SK-N-SH (cell line): ENCODE measurements around the gene NOC2L. TPM values are rescaled to one million over a fixed set of nuclear protein-coding genes. Genes with fewer than 3 reads are reported as not detected.

Source experiments
- CTCF ChIA-PET: fragments of 300-600, 350-600 bp; formaldehyde crosslinking; extraction: SDS; loops from one replicate; lab custom pipeline; 2021; lab: Yijun Ruan, JAX
- POLR2A ChIA-PET: fragments of 350-600 bp; sonication (Branson Sonifier 250); formaldehyde crosslinking; extraction: SDS; loops from one replicate; lab custom pipeline; 2020; ENCODE audit warnings: antibody characterized with exemption, inconsistent platforms; lab: Yijun Ruan, JAX
- DNase-seq: peaks from one replicate; pipeline ENCODE4 v3.0.0; 2012
- H2AFZ ChIP-seq: fragments of 200-600 bp; sonication (generic); 2 replicates; pipeline ENCODE4 v1.8.1; 2016; ENCODE audit warnings: antibody characterized with exemption, mild to moderate bottlenecking, low read depth
- H3F3A ChIP-seq: fragments of 200-600 bp; sonication (generic); replicated peaks from 2 replicates; pipeline ENCODE3; 2016; ENCODE audit warnings: antibody characterized with exemption, mild to moderate bottlenecking; ENCODE audit not compliant: insufficient read depth
- H3K27ac ChIP-seq, 2 experiments: fragments of 200-500 bp in 1 of 2; fragments of 200-600 bp in 1 of 2; sonication (Bioruptor generic) in 1 of 2; sonication (generic), shearing (Covaris generic) in 1 of 2; 2 replicates each; pipeline versions ENCODE4 v1.5.1 to v1.6.1; 2014 to 2016; ENCODE audit warnings: low read depth in 2 of 2, inconsistent platforms in 1 of 2, low read length in 1 of 2, mild to moderate bottlenecking in 1 of 2, mixed read lengths in 1 of 2
- H3K27me3 ChIP-seq: fragments of 200-600 bp; sonication (generic), shearing (Covaris generic); 2 replicates; pipeline ENCODE4 v1.6.1; 2016; ENCODE audit warnings: mixed run types; ENCODE audit not compliant: insufficient read depth
- H3K36me3 ChIP-seq, 2 experiments: fragments of 200-500 bp in 1 of 2; fragments of 200-600 bp in 1 of 2; sonication (Bioruptor generic) in 1 of 2; sonication (generic) in 1 of 2; replicated peaks in 1 of 2; 2 replicates each; pipeline versions ENCODE3 to v1.5.1; 2014 to 2016; ENCODE audit warnings: low read length in 1 of 2, mild to moderate bottlenecking in 1 of 2; ENCODE audit not compliant: insufficient read depth in 2 of 2, control insufficient read depth in 1 of 2
- H3K4me1 ChIP-seq, 2 experiments: fragments of 200-500 bp in 1 of 2; fragments of 200-600 bp in 1 of 2; sonication (Bioruptor generic) in 1 of 2; sonication (generic), shearing (Covaris generic) in 1 of 2; 2 replicates each; pipeline versions ENCODE4 v1.5.1 to v1.6.1; 2014 to 2016; ENCODE audit warnings: low read depth in 1 of 2, low read length in 1 of 2, mixed run types in 1 of 2; ENCODE audit not compliant: insufficient read depth in 2 of 2, control insufficient read depth in 1 of 2
- H3K4me2 ChIP-seq: fragments of 200-600 bp; sonication (generic), shearing (Covaris generic); 2 replicates; pipeline ENCODE4 v1.6.1; 2017; ENCODE audit warnings: mixed run types
- H3K4me3 ChIP-seq, 2 experiments: fragments of 200-500 bp in 1 of 2; fragments of 200-600 bp in 1 of 2; sonication (Bioruptor generic) in 1 of 2; sonication (generic), shearing (Covaris generic) in 1 of 2; 2 replicates each; pipeline versions ENCODE4 v1.5.1 to v1.8.1; 2014 to 2016; ENCODE audit warnings: low read depth in 2 of 2, inconsistent platforms in 1 of 2, low read length in 1 of 2, mild to moderate bottlenecking in 1 of 2, mixed read lengths in 1 of 2, moderate library complexity in 1 of 2
- H3K79me2 ChIP-seq: fragments of 200-600 bp; sonication (generic); 2 replicates; pipeline ENCODE4 v1.8.1; 2017; ENCODE audit warnings: mild to moderate bottlenecking; ENCODE audit not compliant: insufficient read depth
- H3K9ac ChIP-seq: fragments of 200-600 bp; sonication (generic); 2 replicates; pipeline ENCODE4 v1.6.1; 2017; ENCODE audit warnings: mixed run types
- H3K9me2 ChIP-seq: fragments of 200-600 bp; sonication (generic); 2 replicates; pipeline ENCODE4 v1.6.1; 2017; ENCODE audit warnings: mixed run types
- H3K9me3 ChIP-seq: fragments of 200-600 bp; sonication (generic); 2 replicates; pipeline ENCODE4 v1.6.1; 2017; ENCODE audit warnings: mixed run types, mild to moderate bottlenecking, moderate library complexity
- H4K20me1 ChIP-seq: fragments of 200-600 bp; sonication (generic); 2 replicates; pipeline ENCODE4 v1.6.1; 2017; ENCODE audit warnings: mild to moderate bottlenecking, mixed run types; ENCODE audit not compliant: insufficient read depth
- CHD2 ChIP-seq: fragments of 150-350 bp; IDR thresholded peaks from 2 replicates; pipeline ENCODE4 v1.6.1; 2018; ENCODE audit warnings: low read length; ENCODE audit not compliant: partially characterized antibody
- EP300 ChIP-seq, 2 experiments: IDR thresholded peaks; 2 replicates each; pipeline versions ENCODE4 v1.4.0 to v1.6.1; 2012; ENCODE audit warnings: borderline replicate concordance in 1 of 2, low read depth in 1 of 2, low read length in 1 of 2
- FOSL2 ChIP-seq: IDR thresholded peaks from 2 replicates; pipeline ENCODE4 v1.4.0; 2012; ENCODE audit warnings: low read depth, mild to moderate bottlenecking, moderate library complexity, borderline replicate concordance
- GABPA ChIP-seq: IDR thresholded peaks from 2 replicates; pipeline ENCODE4 v1.4.0; 2012; ENCODE audit warnings: low read depth, mild to moderate bottlenecking
- GATA2 ChIP-seq: sonication (generic); formaldehyde crosslinking; IDR thresholded peaks from 2 replicates; pipeline ENCODE4 v1.5.0; 2020; ENCODE audit warnings: mild to moderate bottlenecking, missing genetic modification reagents
- NFIC ChIP-seq: IDR thresholded peaks from 2 replicates; pipeline ENCODE4 v1.4.0; 2012; ENCODE audit warnings: borderline replicate concordance
- NRF1 ChIP-seq: IDR thresholded peaks from 2 replicates; pipeline ENCODE4 v1.6.1; 2012; ENCODE audit warnings: low read depth, mild to moderate bottlenecking, low read length
- POLR2AphosphoS5 ChIP-seq: IDR thresholded peaks from 2 replicates; pipeline ENCODE4 v1.6.1; 2012; ENCODE audit warnings: low read depth, low read length
- RAD21 ChIP-seq: IDR thresholded peaks from 2 replicates; pipeline ENCODE4 v1.6.1; 2012; ENCODE audit warnings: mild to moderate bottlenecking, low read length
- SMC3 ChIP-seq: IDR thresholded peaks from 2 replicates; pipeline ENCODE4 v1.6.1; 2012; ENCODE audit warnings: low read depth, low read length, improper control_type of control experiment
- TCF12 ChIP-seq: IDR thresholded peaks from 2 replicates; pipeline ENCODE4 v1.4.0; 2012
- WGBS: methylation state at CpG from one replicate; pipeline ENCODE4 v1.1.6; 2017; ENCODE audit warnings: low lambda C conversion rate; 5-methylcytosine and 5-hydroxymethylcytosine counted together
- polyA plus RNA-seq, 3 experiments: library from polyadenylated mRNA; depleted of rRNA; stranded (reverse); fragments of >200 nt; gene quantifications; 2 replicates each; pipeline ENCODE4 v1.2.3, GENCODE V29; 2012
- TF ChIP-seq, protein P1 (sequence below): fragments of 150-350 bp; IDR thresholded peaks from 2 replicates; pipeline ENCODE4 v1.6.1; 2017; ENCODE audit warnings: antibody characterized with exemption, low read length, low read depth, borderline replicate concordance
- TF ChIP-seq, protein P2 (sequence below): IDR thresholded peaks from 2 replicates; pipeline ENCODE4 v1.6.1; 2012; ENCODE audit warnings: mild to moderate bottlenecking, low read depth, low read length, moderate library complexity

NOC2L gene
- polyA plus RNA-seq, 1 of the 3 experiments (the other 2 are of a cell fraction): 124 TPM

DNA sequence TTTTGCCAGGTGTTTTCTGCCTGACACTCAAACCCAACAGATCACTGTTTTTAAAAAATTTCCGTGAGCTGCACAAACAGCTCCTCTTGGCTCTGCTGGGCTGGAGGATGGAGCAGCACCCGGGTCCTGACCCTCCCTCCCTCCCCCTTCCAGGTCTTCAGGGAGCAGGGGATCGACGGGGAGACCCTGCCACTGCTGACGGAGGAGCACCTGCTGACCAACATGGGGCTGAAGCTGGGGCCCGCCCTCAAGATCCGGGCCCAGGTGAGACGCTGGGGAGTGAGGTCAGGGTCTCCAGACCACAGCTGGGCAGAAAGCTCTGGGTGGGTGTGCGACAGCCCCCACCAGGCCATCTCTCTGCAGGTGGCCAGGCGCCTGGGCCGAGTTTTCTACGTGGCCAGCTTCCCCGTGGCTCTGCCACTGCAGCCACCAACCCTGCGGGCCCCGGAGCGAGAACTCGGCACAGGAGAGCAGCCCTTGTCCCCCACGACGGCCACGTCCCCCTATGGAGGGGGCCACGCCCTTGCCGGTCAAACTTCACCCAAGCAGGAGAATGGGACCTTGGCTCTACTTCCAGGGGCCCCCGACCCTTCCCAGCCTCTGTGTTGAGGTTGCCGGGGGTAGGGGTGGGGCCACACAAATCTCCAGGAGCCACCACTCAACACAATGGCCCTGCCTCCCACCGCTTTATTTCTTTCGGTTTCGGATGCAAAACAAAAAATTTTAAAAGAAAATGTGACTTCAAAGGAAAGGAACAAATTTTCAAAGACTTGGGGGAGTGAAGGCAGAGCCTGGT lies 15.3 kb downstream of the NOC2L start:
- H3F3A ChIP-seq: peaks cover 20% of the 10 kb centered on the region
- no peaks in the 10 kb centered on the region for H3K79me2 ChIP-seq
- H3K4me1 ChIP-seq: peaks cover 0 to 59% of the 10 kb centered on the region in 2 experiments; a peak in 1 of 4 replicates
- H3K36me3 ChIP-seq: peaks cover 0 to 39% of the 10 kb centered on the region in 2 experiments
- no peaks in the 10 kb centered on the region for H3K27me3 ChIP-seq
- ChIA-PET POLR2A (interaction anchor here (3.2 kb wide), 1 partner anchor 39 kb away, joined by 13 read pairs; no protein-coding TSS in a partner anchor), CTCF (interaction anchor here (0.6 to 8.9 kb wide), 6 partner anchors 13 to 58 kb away, joined by 3 to 125 read pairs (median 4); no protein-coding TSS in a partner anchor)
- no peak overlapping the region for H3K9ac ChIP-seq
- no peaks in the 10 kb centered on the region for H3K9me2 ChIP-seq
- no peaks in the 10 kb centered on the region for H3K9me3 ChIP-seq
- DNase-seq: no peak
- TF ChIP-seq CHD2 (peak; percentile 0), NRF1 (no peak)
- H3K4me3 ChIP-seq: no peak overlapping the region
- H3K4me2 ChIP-seq: no peak overlapping the region
- no peak overlapping the region for H2AFZ ChIP-seq
- 88% methylated on average over 13 of the region's 27 CpGs for WGBS
- no peaks in the 10 kb centered on the region for H4K20me1 ChIP-seq
- H3K27ac ChIP-seq: peak overlapping the region in 1 of 2 experiments; percentile 86; a peak in 2 of 4 replicates

DNA sequence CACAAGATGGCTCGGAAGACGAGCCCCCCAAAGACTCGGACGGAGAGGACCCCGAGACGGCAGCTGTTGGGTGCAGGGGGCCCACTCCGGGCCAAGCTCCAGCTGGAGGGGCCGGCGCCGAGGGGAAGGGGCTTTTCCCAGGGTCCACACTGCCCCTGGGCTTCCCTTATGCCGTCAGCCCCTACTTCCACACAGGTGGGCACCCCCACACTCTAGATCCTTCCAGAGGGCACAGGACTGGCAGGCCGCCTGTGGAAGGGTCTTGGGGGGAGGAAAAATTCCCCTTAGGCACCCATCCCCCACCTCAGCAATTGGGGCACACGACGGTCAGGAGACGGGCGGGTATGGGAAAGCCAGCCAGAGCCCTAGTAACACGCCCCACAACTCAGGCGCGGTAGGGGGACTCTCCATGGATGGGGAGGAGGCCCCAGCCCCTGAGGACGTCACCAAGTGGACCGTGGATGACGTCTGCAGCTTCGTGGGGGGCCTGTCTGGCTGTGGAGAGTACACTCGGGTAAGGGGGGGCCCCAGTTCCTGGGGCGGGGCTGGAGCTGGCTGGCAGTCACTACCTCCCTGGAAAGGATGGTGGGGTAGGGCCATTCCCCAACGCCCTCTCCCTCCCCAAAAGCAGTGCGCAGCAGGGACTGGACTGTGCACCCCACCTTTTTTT lies 16.1 kb downstream of the NOC2L start:
- no peak for DNase-seq
- no peaks in the 10 kb centered on the region for H3K79me2 ChIP-seq
- no peaks in the 10 kb centered on the region for H3K9me2 ChIP-seq
- no peak overlapping the region; a peak in 1 of 4 replicates for H3K4me3 ChIP-seq
- H3K36me3 ChIP-seq: peaks cover 0 to 31% of the 10 kb centered on the region in 2 experiments
- POLR2A ChIA-PET: interaction anchor here (1.5 to 3.2 kb wide), 3 partner anchors 17 to 38 kb away, joined by 4 to 13 read pairs (median 9); no protein-coding TSS in a partner anchor
- H2AFZ ChIP-seq: no peak overlapping the region
- no peak overlapping the region for H3K4me2 ChIP-seq
- no peaks in the 10 kb centered on the region for H4K20me1 ChIP-seq
- TF ChIP-seq EP300 (IDR thresholded peaks at IDR 0.05; ENCODE audit: borderline replicate concordance in 1 of 2, low read depth in 1 of 2, low read length in 1 of 2) (no peak), GATA2 (CRISPR knock-in tag) (no peak), NRF1 (no peak), POLR2AphosphoS5 (peak; percentile 37), SMC3 (no peak)
- TF ChIP-seq, all 33 proteins: peak for 1
- CTCF ChIA-PET: interaction anchor here (0.6 to 8.9 kb wide), 7 partner anchors 16 to 349 kb away, joined by 3 to 125 read pairs (median 4); partner anchors contain the start of gene NOC2L
- no peaks in the 10 kb centered on the region for H3K27me3 ChIP-seq
- peaks cover 20% of the 10 kb centered on the region for H3F3A ChIP-seq
- H3K27ac ChIP-seq: peak overlapping the region in 1 of 2 experiments; percentile 86; a peak in 2 of 4 replicates
- peaks cover 0 to 61% of the 10 kb centered on the region in 2 experiments; a peak in 1 of 4 replicates for H3K4me1 ChIP-seq
- 76% methylated on average over 3 of the region's 27 CpGs for WGBS
- H3K9ac ChIP-seq: no peak overlapping the region
- no peaks in the 10 kb centered on the region for H3K9me3 ChIP-seq

- peak; percentile 74 for DNase-seq
- Histone ChIP-seq H2AFZ (no peak overlapping the region), H3K9me2 (no peaks in the 10 kb centered on the region), H3K4me1 (peaks cover 0 to 61% of the 10 kb centered on the region in 2 experiments; a peak in 1 of 4 replicates), H3K36me3 (peaks cover 0 to 25% of the 10 kb centered on the region in 2 experiments), H3K4me2 (no peak overlapping the region), H3K9me3 (no peaks in the 10 kb centered on the region), H3K27me3 (no peaks in the 10 kb centered on the region), H4K20me1 (no peaks in the 10 kb centered on the region), H3K27ac (peak overlapping the region in 1 of 2 experiments; percentile 28; a peak in 1 of 4 replicates), H3K9ac (no peak overlapping the region), H3F3A (peaks cover 20% of the 10 kb centered on the region), H3K4me3 (peak overlapping the region in 1 of 2 experiments; percentile 38; a peak in 1 of 4 replicates), H3K79me2 (no peaks in the 10 kb centered on the region)
- ChIA-PET POLR2A (interaction anchor here (1.5 to 3.2 kb wide), 3 partner anchors 16 to 37 kb away, joined by 4 to 13 read pairs (median 9); no protein-coding TSS in a partner anchor), CTCF (interaction anchor here (0.6 to 8.9 kb wide), 9 partner anchors 13 to 350 kb away, joined by 3 to 125 read pairs (median 4); partner anchors contain the start of gene NOC2L)
- 0% methylated on average over 1 of the region's 48 CpGs for WGBS
- TF ChIP-seq RAD21: no peak
- TF ChIP-seq, protein P1, sequence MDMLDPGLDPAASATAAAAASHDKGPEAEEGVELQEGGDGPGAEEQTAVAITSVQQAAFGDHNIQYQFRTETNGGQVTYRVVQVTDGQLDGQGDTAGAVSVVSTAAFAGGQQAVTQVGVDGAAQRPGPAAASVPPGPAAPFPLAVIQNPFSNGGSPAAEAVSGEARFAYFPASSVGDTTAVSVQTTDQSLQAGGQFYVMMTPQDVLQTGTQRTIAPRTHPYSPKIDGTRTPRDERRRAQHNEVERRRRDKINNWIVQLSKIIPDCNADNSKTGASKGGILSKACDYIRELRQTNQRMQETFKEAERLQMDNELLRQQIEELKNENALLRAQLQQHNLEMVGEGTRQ: no peak
- no peak for TF ChIP-seq NFIC
- TF ChIP-seq GABPA: no peak
- TF ChIP-seq FOSL2: no peak
- TF ChIP-seq CHD2: no peak
- no peak for TF ChIP-seq TCF12
- TF ChIP-seq, protein P2, sequence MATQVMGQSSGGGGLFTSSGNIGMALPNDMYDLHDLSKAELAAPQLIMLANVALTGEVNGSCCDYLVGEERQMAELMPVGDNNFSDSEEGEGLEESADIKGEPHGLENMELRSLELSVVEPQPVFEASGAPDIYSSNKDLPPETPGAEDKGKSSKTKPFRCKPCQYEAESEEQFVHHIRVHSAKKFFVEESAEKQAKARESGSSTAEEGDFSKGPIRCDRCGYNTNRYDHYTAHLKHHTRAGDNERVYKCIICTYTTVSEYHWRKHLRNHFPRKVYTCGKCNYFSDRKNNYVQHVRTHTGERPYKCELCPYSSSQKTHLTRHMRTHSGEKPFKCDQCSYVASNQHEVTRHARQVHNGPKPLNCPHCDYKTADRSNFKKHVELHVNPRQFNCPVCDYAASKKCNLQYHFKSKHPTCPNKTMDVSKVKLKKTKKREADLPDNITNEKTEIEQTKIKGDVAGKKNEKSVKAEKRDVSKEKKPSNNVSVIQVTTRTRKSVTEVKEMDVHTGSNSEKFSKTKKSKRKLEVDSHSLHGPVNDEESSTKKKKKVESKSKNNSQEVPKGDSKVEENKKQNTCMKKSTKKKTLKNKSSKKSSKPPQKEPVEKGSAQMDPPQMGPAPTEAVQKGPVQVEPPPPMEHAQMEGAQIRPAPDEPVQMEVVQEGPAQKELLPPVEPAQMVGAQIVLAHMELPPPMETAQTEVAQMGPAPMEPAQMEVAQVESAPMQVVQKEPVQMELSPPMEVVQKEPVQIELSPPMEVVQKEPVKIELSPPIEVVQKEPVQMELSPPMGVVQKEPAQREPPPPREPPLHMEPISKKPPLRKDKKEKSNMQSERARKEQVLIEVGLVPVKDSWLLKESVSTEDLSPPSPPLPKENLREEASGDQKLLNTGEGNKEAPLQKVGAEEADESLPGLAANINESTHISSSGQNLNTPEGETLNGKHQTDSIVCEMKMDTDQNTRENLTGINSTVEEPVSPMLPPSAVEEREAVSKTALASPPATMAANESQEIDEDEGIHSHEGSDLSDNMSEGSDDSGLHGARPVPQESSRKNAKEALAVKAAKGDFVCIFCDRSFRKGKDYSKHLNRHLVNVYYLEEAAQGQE: no peak
These were observed 16.6 kb downstream of the NOC2L start for GRCh38 chr1:942411-942821.
